Measurements from ENCODE around the gene SLC12A8.
A peak's percentile ranks its signal among the peaks of the same experiment; 100 is the strongest.

Gene SLC12A8

DNA sequence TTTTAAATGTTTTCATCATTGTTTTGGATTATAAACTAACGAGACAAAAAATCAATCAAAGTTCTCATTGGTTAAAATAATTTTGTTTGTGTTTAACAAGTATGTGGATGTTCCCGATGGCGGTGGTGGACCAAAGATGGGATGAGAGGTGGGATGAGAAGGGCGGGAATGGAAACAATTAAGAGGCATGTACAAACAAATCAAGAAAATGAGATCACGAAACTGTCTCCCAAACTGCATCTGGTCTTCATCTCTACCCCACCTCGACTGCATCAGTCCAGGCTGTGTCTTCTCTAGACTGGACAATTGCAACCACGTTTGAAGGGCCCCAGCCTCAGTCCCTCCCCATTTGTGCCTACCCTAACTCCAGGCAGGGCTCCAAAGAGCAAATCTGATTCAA, 56.1 kb downstream of the SLC12A8 start:
- no peak for DNase-seq

GRCh38 chr3:125154800-125155269, 57.7 kb downstream of the SLC12A8 start:
- DNase-seq = no peak

DNA sequence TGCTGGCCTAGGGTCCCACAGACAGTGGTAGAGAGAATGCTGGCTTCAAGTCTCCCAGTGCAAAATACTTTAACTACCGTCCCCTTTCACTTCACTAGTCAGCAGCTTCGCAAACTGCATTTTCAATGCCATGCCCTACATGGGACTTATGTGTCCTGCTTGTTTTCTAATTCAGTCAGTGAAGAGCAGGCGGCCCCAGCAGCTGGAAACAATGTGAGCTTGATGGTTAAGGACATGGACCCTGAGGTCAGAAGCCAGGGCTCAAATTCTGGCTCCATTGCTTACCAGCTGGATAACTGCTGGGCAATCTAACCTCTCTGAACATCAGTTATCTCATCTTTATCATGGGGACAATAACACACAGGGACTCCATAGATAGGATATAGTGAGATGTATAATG, 58.4 kb downstream of the SLC12A8 start:
- DNase-seq = no peak

DNA sequence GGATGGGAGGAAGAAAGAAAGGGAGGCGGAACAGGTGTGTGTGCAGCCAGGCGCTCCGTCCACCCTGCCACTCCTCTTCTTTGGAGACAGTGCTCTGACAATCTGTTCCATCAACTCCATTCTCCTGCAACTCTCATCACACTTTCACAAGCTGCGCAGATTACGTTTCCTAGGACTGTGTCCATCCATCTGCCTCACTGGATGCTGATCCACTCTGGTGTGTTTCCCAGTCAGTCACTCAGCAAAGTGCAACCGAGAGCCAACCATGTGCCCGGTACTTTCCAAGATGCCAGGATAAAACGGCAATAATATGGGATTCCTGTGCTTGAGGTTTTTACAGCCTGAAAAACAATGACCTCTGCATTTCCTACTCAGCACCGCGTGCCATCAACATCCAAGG, 59.6 kb downstream of the SLC12A8 start:
- no peak for DNase-seq

DNA sequence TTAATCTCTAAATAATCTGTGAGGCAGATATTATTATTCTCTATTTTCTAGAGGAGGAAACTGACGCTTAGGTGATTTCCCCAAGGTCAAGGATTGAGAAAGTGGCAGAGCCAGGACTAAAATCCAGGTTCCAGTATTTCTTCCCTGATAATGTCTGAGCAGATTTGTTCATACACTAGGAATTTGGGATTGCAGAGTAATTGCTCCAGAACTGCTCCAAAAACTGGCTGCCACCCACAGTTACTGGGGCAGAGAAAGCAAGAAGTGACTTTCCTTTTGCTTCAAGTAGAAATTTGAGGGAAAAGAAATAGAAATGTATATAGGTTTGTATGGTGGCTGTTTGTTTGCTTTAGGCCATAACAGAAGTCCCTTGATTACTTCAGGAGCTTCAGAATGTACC, 60.6 kb downstream of the SLC12A8 start:
- no peak for DNase-seq

DNA sequence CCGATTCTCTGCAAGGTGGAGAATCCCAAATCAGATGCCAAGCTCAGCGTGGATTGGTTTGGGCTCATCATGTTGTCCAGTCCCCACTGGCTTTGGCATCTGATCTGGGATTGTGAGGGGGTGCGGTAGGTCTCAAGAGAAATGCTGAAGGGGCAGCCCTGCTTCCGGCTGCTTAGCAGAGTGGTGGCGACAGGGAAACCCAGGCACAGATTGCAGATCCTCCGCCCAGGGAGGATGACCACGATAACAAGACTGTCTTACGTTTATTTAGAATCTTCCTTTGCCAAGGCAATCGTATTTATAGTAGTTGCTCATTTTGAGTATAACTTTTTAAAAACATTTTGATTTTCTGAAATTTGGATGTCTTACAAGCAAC, 61.1 kb downstream of the SLC12A8 start:
- no peak for DNase-seq

DNA sequence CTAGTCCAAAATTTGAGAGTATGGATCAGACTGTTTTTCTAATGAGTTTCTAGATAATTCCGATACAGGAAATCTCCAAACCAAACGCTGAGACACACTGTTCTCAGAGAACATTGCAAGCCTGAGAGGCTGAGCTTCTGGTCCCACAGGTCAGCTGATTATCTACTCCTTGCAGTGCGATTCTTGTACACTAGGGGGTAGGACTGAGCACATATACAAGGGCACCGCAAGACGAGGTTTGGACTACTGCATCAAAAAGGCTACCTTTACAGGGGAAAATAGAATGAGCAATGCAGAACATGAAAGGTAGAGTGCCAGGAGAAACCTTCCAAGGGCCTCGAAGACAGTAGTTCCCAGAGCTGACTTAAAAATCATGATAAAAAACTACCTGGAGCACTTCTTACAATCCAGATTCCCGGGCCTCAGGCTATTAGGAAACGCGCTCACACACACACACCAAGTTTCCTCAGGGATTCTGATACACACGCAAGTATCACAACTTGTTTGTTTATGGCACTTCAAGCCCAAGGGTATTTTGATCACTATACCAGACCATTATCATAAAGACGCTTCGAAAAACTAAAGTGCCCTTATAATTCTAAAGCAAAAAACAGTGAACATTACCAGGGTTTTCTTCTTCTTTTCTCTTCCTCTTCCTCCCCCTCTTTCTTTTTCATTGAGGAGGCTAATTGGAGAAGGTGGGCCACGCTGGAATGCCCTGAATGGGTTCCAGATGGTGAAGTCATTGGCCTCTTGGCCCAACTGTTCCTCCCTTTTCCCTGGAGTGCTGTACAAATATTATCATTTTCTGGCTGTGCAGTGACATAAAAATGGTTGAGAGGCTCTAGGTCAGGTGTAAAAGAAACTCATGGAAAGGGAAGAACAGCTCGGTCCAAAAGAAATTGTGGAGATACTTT, 61.8 kb downstream of the SLC12A8 start:
- no peak for DNase-seq

- no peak for DNase-seq
These were observed 63.1 kb downstream of the SLC12A8 start for GRCh38 chr3:125149462-125149861.

DNA sequence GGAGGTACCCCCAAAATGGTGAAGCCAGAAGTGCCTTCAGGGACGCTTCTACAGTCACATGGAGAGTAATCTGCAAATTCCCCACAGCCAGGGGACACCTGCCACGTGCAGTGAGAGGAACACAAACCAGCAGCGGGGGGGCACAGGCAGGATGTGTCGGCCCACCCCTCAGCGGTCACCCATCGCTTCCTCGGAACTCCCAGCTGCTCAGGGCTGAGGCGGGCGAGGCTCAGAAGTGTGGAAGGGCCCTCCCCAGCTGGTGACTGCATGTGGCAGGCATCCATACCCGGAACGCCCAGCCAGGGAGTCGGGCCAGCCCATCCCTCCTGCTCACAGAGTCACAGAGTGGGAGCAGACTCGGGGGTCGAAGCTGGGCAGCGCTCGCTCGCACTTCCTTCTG, 63.7 kb downstream of the SLC12A8 start:
- DNase-seq = peak in 1 of 56 donors; percentile 29

GRCh38 chr3:125148016-125148812, 64.3 kb downstream of the SLC12A8 start:
- DNase-seq = no peak

DNA sequence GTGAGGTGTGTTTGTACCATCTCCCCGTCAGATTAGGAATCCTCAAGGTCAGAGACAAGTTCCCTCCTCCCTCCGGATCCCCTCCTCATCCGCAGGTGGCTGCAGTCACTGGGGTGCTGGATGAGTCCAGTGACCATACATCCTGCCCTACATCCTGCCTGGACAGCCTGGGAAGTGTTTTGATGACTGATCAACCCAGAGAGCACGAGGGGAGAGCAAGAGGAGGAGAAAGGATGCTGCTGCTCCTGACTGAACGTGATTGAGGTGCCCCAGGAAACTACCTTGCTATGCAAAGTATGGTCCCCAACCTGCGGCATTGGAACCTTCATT, 65.1 kb downstream of the SLC12A8 start:
- DNase-seq = no peak

DNA sequence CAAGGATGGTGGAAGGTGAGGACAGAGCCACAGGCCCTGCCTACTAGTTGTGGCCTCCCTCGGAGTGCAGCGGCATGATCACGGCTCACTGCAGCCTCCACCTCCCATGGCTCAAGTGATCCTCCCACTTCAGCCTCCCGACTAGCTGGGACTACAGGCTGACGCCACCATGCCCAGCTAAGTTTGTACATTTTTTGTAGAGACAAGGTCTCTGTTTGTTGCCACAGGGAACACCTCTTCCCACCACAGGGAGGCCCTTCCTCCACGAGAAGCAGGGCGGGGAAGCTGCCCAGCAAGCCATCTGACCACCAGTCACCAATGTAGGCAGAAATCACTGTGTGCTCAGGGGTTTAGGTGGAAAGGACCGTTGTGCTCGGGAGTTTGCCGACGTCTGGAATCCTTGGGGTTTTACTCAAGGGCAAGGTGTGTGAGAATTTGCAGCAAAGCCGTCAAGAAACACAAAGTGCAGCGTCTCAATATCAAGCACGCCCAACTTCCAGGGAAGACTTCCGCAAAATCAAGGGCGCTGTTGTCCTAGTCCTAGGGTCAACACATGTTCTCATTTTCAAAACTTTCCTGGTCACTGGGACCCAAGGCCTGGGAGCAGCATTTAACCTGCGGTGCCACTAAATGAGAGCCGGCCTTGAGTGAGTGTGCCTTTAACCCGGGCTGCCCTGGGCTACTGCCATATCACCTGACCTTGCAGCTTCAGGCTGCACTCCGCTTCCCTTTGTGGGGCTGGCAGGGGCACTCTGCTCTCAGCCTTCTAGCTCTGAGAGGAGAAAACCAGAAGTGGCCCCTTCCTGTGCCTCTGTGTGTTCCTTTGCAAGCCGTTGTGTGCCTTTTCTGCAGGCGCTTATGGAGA, 65.7 kb downstream of the SLC12A8 start:
- peak in 5 of 56 donors; percentile 27 to 37 (median 30) for DNase-seq

GRCh38 chr3:125145751-125146475, 66.6 kb downstream of the SLC12A8 start:
- no peak for DNase-seq

DNA sequence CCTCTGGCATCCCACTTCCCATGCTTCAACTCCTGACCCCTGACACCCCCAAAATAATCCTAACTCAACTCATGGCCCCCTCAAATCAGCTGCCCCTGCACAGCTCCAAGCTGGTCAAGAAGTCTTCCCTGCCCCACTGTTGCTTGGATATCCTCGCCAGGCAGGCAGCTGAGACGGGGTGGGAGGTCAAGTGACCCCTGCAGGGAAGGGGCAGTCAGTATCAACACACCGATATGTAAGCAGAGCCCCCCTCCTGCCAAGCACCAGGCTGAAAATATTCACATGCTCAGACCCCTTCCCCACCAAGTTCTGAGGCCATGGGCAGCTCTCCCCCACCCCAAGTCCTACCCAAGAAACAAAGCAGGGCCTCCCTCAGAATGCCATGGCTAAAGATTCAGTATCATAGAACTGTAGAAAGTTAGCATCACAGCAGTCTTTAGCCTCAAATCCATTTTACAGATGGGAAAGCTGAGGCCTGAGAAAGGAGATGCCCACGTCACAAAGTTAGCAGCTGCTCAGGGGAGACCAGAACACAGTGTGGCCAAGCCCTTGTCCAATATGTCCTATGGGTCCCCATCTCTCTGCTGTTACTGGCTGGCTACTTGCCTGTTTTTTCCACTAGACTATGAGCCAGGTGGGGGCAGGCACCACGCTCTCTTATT, 67.8 kb downstream of the SLC12A8 start:
- no peak for DNase-seq

DNA sequence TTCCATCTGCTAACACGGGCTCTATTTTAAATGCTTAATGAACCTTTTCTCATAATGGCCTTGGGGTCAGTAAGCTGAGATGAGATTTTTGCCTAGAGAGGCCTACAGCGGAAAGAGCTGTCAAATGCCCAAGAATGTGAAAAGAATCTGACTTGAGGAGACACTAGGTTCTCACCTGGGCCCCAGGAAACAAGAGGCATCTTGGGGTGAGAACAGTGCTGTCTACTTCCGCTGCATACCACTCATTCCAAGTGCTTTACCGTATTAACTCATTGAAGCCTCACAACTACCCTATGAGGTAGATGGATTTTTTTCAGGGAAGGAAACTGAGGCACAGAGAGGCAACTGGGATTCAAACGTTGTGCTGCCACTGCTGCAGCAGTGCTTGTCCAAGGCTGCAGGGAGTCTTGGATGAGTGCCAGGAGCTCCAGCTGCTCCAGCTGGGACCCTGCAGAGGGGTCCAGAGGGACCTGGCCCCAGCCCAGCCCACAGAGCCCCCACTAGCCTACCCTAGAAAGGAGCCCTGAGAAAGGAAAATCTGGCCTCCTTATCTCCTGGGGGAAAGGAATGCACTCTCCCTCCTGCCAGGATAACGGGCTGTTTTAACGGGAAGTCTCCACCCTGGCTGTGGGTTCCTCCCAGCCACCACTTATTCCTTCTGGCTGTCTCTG, 68.4 kb downstream of the SLC12A8 start:
- no peak for DNase-seq

GRCh38 chr3:125143538-125143937, 69.0 kb downstream of the SLC12A8 start:
- DNase-seq = no peak

GRCh38 chr3:125142940-125143339, 69.6 kb downstream of the SLC12A8 start:
- DNase-seq = no peak

DNA sequence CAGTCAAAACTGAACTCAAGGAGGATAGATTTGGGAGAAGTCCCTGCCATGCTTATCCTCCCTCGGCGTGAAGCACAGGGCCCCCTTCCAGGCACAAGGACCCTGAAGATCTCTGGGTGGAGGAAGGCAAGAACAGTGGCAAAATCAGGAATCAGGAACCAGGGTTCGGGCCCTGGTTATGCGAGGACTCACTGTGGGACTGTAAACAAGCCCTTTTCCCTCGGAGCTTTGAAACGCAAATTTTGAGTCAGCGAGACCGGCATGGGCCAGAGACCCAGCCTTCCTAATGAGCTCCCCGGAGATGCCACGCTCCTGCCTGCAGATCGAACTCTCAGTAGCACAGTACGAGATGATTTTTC, 70.1 kb downstream of the SLC12A8 start:
- no peak for DNase-seq

GRCh38 chr3:125141596-125142419, 70.7 kb downstream of the SLC12A8 start:
- DNase-seq = peak in 25 of 56 donors; percentile 17 to 66 (median 29)

Measured in nucleus accumbens (tissue), 56 donors.